22Rv1 (cell line): ENCODE data around the gene CPS1.

Experiments used
- ZFX ChIP-seq: fragments of 450-650 bp; IDR thresholded peaks from 2 replicates; pipeline ENCODE4 v1.6.1; 2017; ENCODE audit warnings: antibody characterized with exemption, borderline replicate concordance
- TF ChIP-seq, protein P1 (sequence below): fragments of 450-650 bp; IDR thresholded peaks from 2 replicates; pipeline ENCODE4 v1.5.1; 2017; ENCODE audit warnings: mild to moderate bottlenecking

DNA sequence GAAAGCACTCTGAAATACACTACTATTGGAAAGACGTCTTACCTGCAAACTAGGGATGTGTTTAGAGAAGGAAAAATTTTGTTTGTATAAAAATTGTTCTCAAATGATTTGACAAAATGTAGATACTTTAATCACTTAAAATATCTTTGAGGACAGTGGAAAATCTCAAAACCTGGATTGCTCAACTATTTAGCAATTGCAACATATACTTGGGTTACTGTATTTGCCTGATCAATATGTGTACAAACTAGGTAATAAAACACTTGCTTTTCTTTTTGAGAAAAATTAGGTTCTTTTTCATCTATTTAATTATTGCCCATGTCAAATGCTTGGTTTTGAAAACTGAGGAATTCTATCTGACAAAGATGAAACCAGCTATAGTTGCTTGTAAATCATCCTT is 60.9 kb downstream of the CPS1 start:
- TF ChIP-seq, protein P1, sequence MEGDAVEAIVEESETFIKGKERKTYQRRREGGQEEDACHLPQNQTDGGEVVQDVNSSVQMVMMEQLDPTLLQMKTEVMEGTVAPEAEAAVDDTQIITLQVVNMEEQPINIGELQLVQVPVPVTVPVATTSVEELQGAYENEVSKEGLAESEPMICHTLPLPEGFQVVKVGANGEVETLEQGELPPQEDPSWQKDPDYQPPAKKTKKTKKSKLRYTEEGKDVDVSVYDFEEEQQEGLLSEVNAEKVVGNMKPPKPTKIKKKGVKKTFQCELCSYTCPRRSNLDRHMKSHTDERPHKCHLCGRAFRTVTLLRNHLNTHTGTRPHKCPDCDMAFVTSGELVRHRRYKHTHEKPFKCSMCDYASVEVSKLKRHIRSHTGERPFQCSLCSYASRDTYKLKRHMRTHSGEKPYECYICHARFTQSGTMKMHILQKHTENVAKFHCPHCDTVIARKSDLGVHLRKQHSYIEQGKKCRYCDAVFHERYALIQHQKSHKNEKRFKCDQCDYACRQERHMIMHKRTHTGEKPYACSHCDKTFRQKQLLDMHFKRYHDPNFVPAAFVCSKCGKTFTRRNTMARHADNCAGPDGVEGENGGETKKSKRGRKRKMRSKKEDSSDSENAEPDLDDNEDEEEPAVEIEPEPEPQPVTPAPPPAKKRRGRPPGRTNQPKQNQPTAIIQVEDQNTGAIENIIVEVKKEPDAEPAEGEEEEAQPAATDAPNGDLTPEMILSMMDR: no peak
- no peak for TF ChIP-seq ZFX
